Activated CD4-positive, alpha-beta T cell treated with anti-CD3 and anti-CD28 coated beads, Interleukin-2, amount 10 ng/mL, durations not matched to agents 7 days and 5 days (primary cell): ENCODE data around the gene RNF213. TPM values are rescaled to one million over a fixed set of nuclear protein-coding genes. Genes with fewer than 3 reads are reported as not detected.
"Not testable (repeated sequence)": the region's sequence is repeated elsewhere in the genome, so short reads cannot be mapped to it uniquely, and the experiment has no call there.

Experiments used
- CTCF ChIA-PET: fragments of 350-600 bp; sonication (Branson Sonifier 250); formaldehyde crosslinking; loops from one replicate; lab custom pipeline; 2021; ENCODE audit warnings: antibody characterized with exemption; lab: Charles Lee
- POLR2A ChIA-PET: fragments of 350-600 bp; sonication (Branson Sonifier 250); formaldehyde crosslinking; loops from one replicate; lab custom pipeline; 2021; ENCODE audit warnings: antibody characterized with exemption; lab: Charles Lee
- DNase-seq: peaks from one replicate; pipeline ENCODE4 v3.0.0-alpha.2; 2020
- H3K27ac Mint-ChIP-seq: one replicate; pipeline ENCODE4 v1.8.0; 2021; ENCODE audit warnings: mild to moderate bottlenecking, moderate library complexity, mixed read lengths
- H3K27me3 Mint-ChIP-seq: one replicate; pipeline ENCODE4 v1.8.0; 2021; ENCODE audit warnings: mixed read lengths
- H3K36me3 Mint-ChIP-seq: one replicate; pipeline ENCODE4 v1.8.0; 2021; ENCODE audit warnings: low read depth, mixed read lengths
- H3K4me1 Mint-ChIP-seq: one replicate; pipeline ENCODE4 v1.8.0; 2021; ENCODE audit warnings: mixed read lengths
- H3K4me3 Mint-ChIP-seq: one replicate; pipeline ENCODE4 v1.8.0; 2021; ENCODE audit warnings: mild to moderate bottlenecking, moderate library complexity, mixed read lengths
- H3K9me3 Mint-ChIP-seq: one replicate; pipeline ENCODE4 v1.8.0; 2021; ENCODE audit warnings: mixed read lengths
- total RNA-seq, 2 experiments: library from RNA; stranded (reverse); gene quantifications; one replicate each; pipeline ENCODE4 v1.2.3, GENCODE V29; 2021

Gene RNF213
- total RNA-seq, 2 experiments from 2014 or later: 579 to 602 TPM

- Mint-ChIP-seq H3K27me3 (no peaks in the 10 kb centered on the region), H3K36me3 (peaks cover 12% of the 10 kb centered on the region), H3K4me3 (no peak overlapping the region), H3K4me1 (peaks cover 1% of the 10 kb centered on the region), H3K27ac (no peak overlapping the region), H3K9me3 (peaks cover 16% of the 10 kb centered on the region)
- ChIA-PET CTCF (no interaction called here), POLR2A (interaction anchor here (0.7 kb wide), 1 partner anchor 52 kb away, joined by 3 read pairs; no protein-coding TSS in a partner anchor)
- no peak for DNase-seq
These were observed 32.2 kb upstream of the RNF213 start for GRCh38 chr17:80228477-80228876.

GRCh38 chr17:80229011-80229410 lies 31.6 kb upstream of the RNF213 start:
- no peak for DNase-seq
- Mint-ChIP-seq H3K27ac (no peak overlapping the region), H3K4me1 (peaks cover under 1% of the 10 kb centered on the region), H3K9me3 (peaks cover 17% of the 10 kb centered on the region), H3K27me3 (no peaks in the 10 kb centered on the region), H3K36me3 (peaks cover 14% of the 10 kb centered on the region), H3K4me3 (no peak overlapping the region)
- ChIA-PET CTCF (no interaction called here), POLR2A (interaction anchor here (0.7 kb wide), 1 partner anchor 51 kb away, joined by 3 read pairs; no protein-coding TSS in a partner anchor)

- Mint-ChIP-seq H3K9me3 (peaks cover 20% of the 10 kb centered on the region), H3K27ac (no peak overlapping the region), H3K4me1 (no peaks in the 10 kb centered on the region), H3K27me3 (no peaks in the 10 kb centered on the region), H3K36me3 (peaks cover 20% of the 10 kb centered on the region), H3K4me3 (no peak overlapping the region)
- CTCF ChIA-PET: interaction anchor here (0.8 to 1.5 kb wide), 2 partner anchors 21 to 29 kb away, joined by 3 to 5 read pairs; no protein-coding TSS in a partner anchor
- POLR2A ChIA-PET: no interaction called here
- DNase-seq: no peak
These were observed 28.2 kb upstream of the RNF213 start for GRCh38 chr17:80232438-80232837.

DNA sequence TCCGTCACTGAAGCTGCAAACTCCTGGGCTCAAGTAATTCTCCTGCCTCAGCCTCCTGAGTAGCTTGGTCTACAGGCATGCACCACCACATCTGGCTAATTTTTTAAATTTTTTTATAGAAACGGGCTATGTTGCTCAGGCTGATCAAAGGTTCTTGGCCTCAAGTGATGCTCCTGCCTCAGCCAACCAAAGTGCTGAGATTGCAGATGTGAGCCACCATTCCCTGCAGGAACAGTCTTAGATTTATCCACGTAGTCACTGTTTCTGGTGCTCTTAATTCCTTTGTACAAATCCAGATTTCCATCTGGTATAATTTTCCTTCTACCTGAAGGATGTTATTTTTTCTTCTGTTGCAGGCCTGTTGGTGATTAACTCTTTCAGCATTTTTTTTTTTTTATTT lies 27.4 kb upstream of the RNF213 start:
- peaks cover 20% of the 10 kb centered on the region for H3K36me3 Mint-ChIP-seq
- ChIA-PET POLR2A (no interaction called here), CTCF (no interaction called here)
- H3K4me1 Mint-ChIP-seq: no peaks in the 10 kb centered on the region
- DNase-seq: no peak
- H3K4me3 Mint-ChIP-seq: no peak overlapping the region
- peaks cover 20% of the 10 kb centered on the region for H3K9me3 Mint-ChIP-seq
- no peak overlapping the region for H3K27ac Mint-ChIP-seq
- H3K27me3 Mint-ChIP-seq: no peaks in the 10 kb centered on the region

- Mint-ChIP-seq H3K9me3 (peaks cover 14% of the 10 kb centered on the region), H3K27me3 (no peaks in the 10 kb centered on the region), H3K4me3 (no peak overlapping the region), H3K4me1 (no peaks in the 10 kb centered on the region), H3K36me3 (peaks cover 15% of the 10 kb centered on the region), H3K27ac (no peak overlapping the region)
- ChIA-PET CTCF (interaction anchor here (1.1 to 1.2 kb wide), 2 partner anchors 10 to 11 kb away, joined by 3 read pairs; no protein-coding TSS in a partner anchor), POLR2A (no interaction called here)
- DNase-seq: no peak
These were observed 23.7 kb upstream of the RNF213 start for GRCh38 chr17:80236911-80237310.

DNA sequence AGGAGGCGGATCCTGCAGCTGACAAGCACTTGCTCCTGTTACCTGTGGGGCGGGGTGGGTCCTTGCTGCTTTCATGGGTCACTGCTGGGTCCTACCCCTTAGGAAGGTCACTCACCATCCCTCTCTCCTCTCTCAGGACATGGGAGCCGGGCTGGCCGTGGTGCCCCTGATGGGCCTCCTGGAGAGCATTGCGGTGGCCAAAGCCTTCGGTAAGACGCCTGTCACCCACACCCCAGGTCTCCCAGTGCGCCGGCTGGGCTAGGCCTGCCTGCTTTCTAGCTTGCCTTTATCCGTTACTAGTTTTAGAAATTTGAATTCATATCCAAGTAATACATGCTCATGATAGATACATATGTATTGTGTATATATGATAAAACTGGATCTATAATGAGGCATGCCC lies 23.3 kb upstream of the RNF213 start:
- no peaks in the 10 kb centered on the region for H3K4me1 Mint-ChIP-seq
- H3K36me3 Mint-ChIP-seq: peaks cover 15% of the 10 kb centered on the region
- CTCF ChIA-PET: interaction anchor here (1.1 to 1.2 kb wide), 2 partner anchors 10 kb away, joined by 3 read pairs; no protein-coding TSS in a partner anchor
- H3K27me3 Mint-ChIP-seq: no peaks in the 10 kb centered on the region
- no peak for DNase-seq
- POLR2A ChIA-PET: no interaction called here
- no peak overlapping the region for H3K27ac Mint-ChIP-seq
- peaks cover 11% of the 10 kb centered on the region for H3K9me3 Mint-ChIP-seq
- no peak overlapping the region for H3K4me3 Mint-ChIP-seq

GRCh38 chr17:80242505-80242904 lies 18.1 kb upstream of the RNF213 start:
- Mint-ChIP-seq H3K4me1 (no peaks in the 10 kb centered on the region), H3K27ac (no peak overlapping the region), H3K9me3 (no peaks in the 10 kb centered on the region), H3K36me3 (no peaks in the 10 kb centered on the region), H3K4me3 (no peak overlapping the region), H3K27me3 (no peaks in the 10 kb centered on the region)
- POLR2A ChIA-PET: no interaction called here
- DNase-seq: no peak
- CTCF ChIA-PET: interaction anchor here (1.4 to 1.7 kb wide), 2 partner anchors 16 to 27 kb away, joined by 3 to 4 read pairs; no protein-coding TSS in a partner anchor

GRCh38 chr17:80243526-80244433 lies 16.9 kb upstream of the RNF213 start:
- Mint-ChIP-seq H3K9me3 (no peaks in the 10 kb centered on the region), H3K4me1 (no peaks in the 10 kb centered on the region), H3K4me3 (no peak overlapping the region), H3K36me3 (no peaks in the 10 kb centered on the region), H3K27me3 (no peaks in the 10 kb centered on the region), H3K27ac (peak overlapping the region; percentile 31)
- no peak for DNase-seq
- CTCF ChIA-PET: interaction anchor here (0.6 to 1.7 kb wide), 3 partner anchors 17 to 155 kb away, joined by 3 to 4 read pairs (median 3); no protein-coding TSS in a partner anchor
- POLR2A ChIA-PET: no interaction called here

- POLR2A ChIA-PET, H3K4me1 Mint-ChIP-seq, H3K9me3 Mint-ChIP-seq, H3K36me3 Mint-ChIP-seq, DNase-seq, H3K27me3 Mint-ChIP-seq, H3K4me3 Mint-ChIP-seq: not testable (repeated sequence)
- peak overlapping the region; percentile 31 for H3K27ac Mint-ChIP-seq
- CTCF ChIA-PET: interaction anchor here (0.6 kb wide), 1 partner anchor 155 kb away, joined by 3 read pairs; no protein-coding TSS in a partner anchor
These were observed 16.2 kb upstream of the RNF213 start for GRCh38 chr17:80244448-80244847.

GRCh38 chr17:80244871-80245509 lies 15.7 kb upstream of the RNF213 start:
- Mint-ChIP-seq H3K36me3 (no peaks in the 10 kb centered on the region), H3K27ac (no peak overlapping the region), H3K27me3 (no peaks in the 10 kb centered on the region), H3K4me1 (no peaks in the 10 kb centered on the region), H3K9me3 (no peaks in the 10 kb centered on the region), H3K4me3 (no peak overlapping the region)
- ChIA-PET POLR2A (no interaction called here), CTCF (interaction anchor here (0.6 kb wide), 2 partner anchors 105 to 154 kb away, joined by 3 to 4 read pairs; no protein-coding TSS in a partner anchor)
- DNase-seq: no peak

- no peaks in the 10 kb centered on the region for H3K9me3 Mint-ChIP-seq
- ChIA-PET POLR2A (no interaction called here), CTCF (interaction anchor here (0.6 kb wide), 1 partner anchor 106 kb away, joined by 4 read pairs; no protein-coding TSS in a partner anchor)
- no peaks in the 10 kb centered on the region for H3K27me3 Mint-ChIP-seq
- H3K36me3 Mint-ChIP-seq: no peaks in the 10 kb centered on the region
- H3K4me3 Mint-ChIP-seq: no peak overlapping the region
- no peaks in the 10 kb centered on the region for H3K4me1 Mint-ChIP-seq
- H3K27ac Mint-ChIP-seq: no peak overlapping the region
- no peak for DNase-seq
These were observed 14.9 kb upstream of the RNF213 start for GRCh38 chr17:80245566-80246265.

DNA sequence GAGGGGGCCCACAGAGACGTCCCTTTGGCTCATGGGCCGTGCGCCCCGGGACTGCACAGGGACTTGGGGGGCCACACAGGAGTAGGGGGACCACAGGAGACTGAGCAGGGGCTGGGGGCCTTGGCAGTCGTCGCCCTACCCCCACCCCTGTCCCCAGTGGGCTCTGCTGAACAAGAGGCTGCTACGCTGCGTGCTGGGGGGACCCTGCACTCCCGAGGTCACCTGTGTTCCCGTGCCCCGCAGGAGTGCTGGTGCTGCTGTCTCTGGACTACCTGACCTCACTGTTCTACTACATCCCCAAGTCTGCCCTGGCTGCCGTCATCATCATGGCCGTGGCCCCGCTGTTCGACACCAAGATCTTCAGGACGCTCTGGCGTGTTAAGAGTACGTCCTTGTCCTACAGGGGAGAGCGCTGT lies 14.4 kb upstream of the RNF213 start:
- ChIA-PET POLR2A (no interaction called here), CTCF (interaction anchor here (0.7 kb wide), 1 partner anchor 312 kb away, joined by 3 read pairs; no protein-coding TSS in a partner anchor)
- H3K27me3 Mint-ChIP-seq: no peaks in the 10 kb centered on the region
- no peaks in the 10 kb centered on the region for H3K4me1 Mint-ChIP-seq
- H3K9me3 Mint-ChIP-seq: no peaks in the 10 kb centered on the region
- no peak for DNase-seq
- H3K36me3 Mint-ChIP-seq: no peaks in the 10 kb centered on the region
- H3K27ac Mint-ChIP-seq: no peak overlapping the region
- H3K4me3 Mint-ChIP-seq: no peak overlapping the region
